Measurements from ENCODE around the gene KCNA5. TPM values are rescaled to one million over a fixed set of nuclear protein-coding genes. Genes with fewer than 3 reads are reported as not detected.

Gene KCNA5
- total and polyA plus RNA-seq, 2 experiments from 2014 or later = 1.4 to 5.1 TPM

- peaks cover 6% of the 10 kb centered on the region for H3K27me3 ChIP-seq
- no peaks in the 10 kb centered on the region for H3K36me3 ChIP-seq
- H3K4me3 ChIP-seq = no peak overlapping the region
- H3K9me3 ChIP-seq (ENCODE audit: low read depth) = no peaks in the 10 kb centered on the region
- DNase-seq (ENCODE audit: low read depth in 1 of 2, low spot score in 1 of 2) = peak in 1 of 2 donors; percentile 57
- no peak overlapping the region for H3K27ac ChIP-seq
- TF ChIP-seq, protein P1, sequence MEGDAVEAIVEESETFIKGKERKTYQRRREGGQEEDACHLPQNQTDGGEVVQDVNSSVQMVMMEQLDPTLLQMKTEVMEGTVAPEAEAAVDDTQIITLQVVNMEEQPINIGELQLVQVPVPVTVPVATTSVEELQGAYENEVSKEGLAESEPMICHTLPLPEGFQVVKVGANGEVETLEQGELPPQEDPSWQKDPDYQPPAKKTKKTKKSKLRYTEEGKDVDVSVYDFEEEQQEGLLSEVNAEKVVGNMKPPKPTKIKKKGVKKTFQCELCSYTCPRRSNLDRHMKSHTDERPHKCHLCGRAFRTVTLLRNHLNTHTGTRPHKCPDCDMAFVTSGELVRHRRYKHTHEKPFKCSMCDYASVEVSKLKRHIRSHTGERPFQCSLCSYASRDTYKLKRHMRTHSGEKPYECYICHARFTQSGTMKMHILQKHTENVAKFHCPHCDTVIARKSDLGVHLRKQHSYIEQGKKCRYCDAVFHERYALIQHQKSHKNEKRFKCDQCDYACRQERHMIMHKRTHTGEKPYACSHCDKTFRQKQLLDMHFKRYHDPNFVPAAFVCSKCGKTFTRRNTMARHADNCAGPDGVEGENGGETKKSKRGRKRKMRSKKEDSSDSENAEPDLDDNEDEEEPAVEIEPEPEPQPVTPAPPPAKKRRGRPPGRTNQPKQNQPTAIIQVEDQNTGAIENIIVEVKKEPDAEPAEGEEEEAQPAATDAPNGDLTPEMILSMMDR (IDR thresholded peaks at IDR 0.05; ENCODE audit: low read depth, low read length) = no peak
- H3K4me1 ChIP-seq (ENCODE audit: low read depth) = no peaks in the 10 kb centered on the region
These were observed 30.4 kb upstream of the KCNA5 start for GRCh38 chr12:5013266-5013730.

- Histone ChIP-seq H3K36me3 (no peaks in the 10 kb centered on the region), H3K27me3 (peaks cover 6% of the 10 kb centered on the region), H3K9me3 (ENCODE audit: low read depth) (no peaks in the 10 kb centered on the region), H3K4me3 (no peak overlapping the region), H3K4me1 (ENCODE audit: low read depth) (no peaks in the 10 kb centered on the region), H3K27ac (no peak overlapping the region)
- peak in 1 of 2 donors; percentile 9 for DNase-seq (ENCODE audit: low read depth in 1 of 2, low spot score in 1 of 2)
- TF ChIP-seq, protein P1 (IDR thresholded peaks at IDR 0.05; ENCODE audit: low read depth, low read length) = no peak
These were observed 29.4 kb upstream of the KCNA5 start for GRCh38 chr12:5014269-5014668.

GRCh38 chr12:5015711-5016492 is 27.8 kb upstream of the KCNA5 start:
- no peaks in the 10 kb centered on the region for H3K4me1 ChIP-seq (ENCODE audit: low read depth)
- H3K36me3 ChIP-seq = no peaks in the 10 kb centered on the region
- no peak for DNase-seq (ENCODE audit: low read depth in 1 of 2, low spot score in 1 of 2)
- H3K27me3 ChIP-seq = peaks cover 6% of the 10 kb centered on the region
- H3K4me3 ChIP-seq = no peak overlapping the region
- no peaks in the 10 kb centered on the region for H3K9me3 ChIP-seq (ENCODE audit: low read depth)
- TF ChIP-seq, protein P1 (IDR thresholded peaks at IDR 0.05; ENCODE audit: low read depth, low read length) = no peak
- H3K27ac ChIP-seq = no peak overlapping the region

DNA sequence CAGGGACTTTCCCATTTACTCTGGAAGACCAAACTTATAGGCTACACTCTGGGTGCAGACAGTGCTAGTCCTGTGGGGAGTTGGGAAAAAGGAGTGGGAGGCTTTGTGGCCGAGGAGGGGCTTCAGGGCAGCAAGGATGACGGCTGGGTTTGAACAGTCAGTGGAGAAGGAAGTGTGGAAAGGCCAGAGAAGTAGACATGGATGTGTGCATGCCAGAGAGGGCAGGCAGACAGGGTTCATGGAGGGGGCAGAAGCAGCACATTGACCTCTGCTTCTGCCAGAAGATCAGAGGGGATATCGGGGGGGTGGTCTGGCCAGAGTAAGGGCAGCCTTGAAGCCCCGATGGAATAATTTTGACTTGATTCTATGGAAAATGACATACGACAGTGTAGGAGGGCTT is 27.2 kb upstream of the KCNA5 start:
- peak in 1 of 2 donors; percentile 41 for DNase-seq (ENCODE audit: low read depth in 1 of 2, low spot score in 1 of 2)
- Histone ChIP-seq H3K36me3 (no peaks in the 10 kb centered on the region), H3K9me3 (ENCODE audit: low read depth) (no peaks in the 10 kb centered on the region), H3K27me3 (peaks cover 6% of the 10 kb centered on the region), H3K4me1 (ENCODE audit: low read depth) (no peaks in the 10 kb centered on the region), H3K4me3 (no peak overlapping the region), H3K27ac (no peak overlapping the region)
- TF ChIP-seq, protein P1 (IDR thresholded peaks at IDR 0.05; ENCODE audit: low read depth, low read length) = no peak

- no peak overlapping the region for H3K27ac ChIP-seq
- H3K4me1 ChIP-seq (ENCODE audit: low read depth) = no peaks in the 10 kb centered on the region
- no peaks in the 10 kb centered on the region for H3K9me3 ChIP-seq (ENCODE audit: low read depth)
- no peak overlapping the region for H3K4me3 ChIP-seq
- H3K36me3 ChIP-seq = no peaks in the 10 kb centered on the region
- TF ChIP-seq, protein P1 (IDR thresholded peaks at IDR 0.05; ENCODE audit: low read depth, low read length) = no peak
- no peaks in the 10 kb centered on the region for H3K27me3 ChIP-seq
- DNase-seq (ENCODE audit: low read depth in 1 of 2, low spot score in 1 of 2) = no peak
These were observed 25.9 kb upstream of the KCNA5 start for GRCh38 chr12:5017638-5018348.
